Mucosa of descending colon (tissue), 3 donors: Measurements from ENCODE around the gene PUS3. TPM values are rescaled to one million over a fixed set of nuclear protein-coding genes. Genes with fewer than 3 reads are reported as not detected.

Experiments
- ATAC-seq: fragments of 200-7000 bp; cut with Tn5 transposase; one replicate; pipeline ENCODE4 v1.9.1; 2020; ENCODE audit warnings: mild to moderate bottlenecking, moderate library complexity
- DNase-seq, 3 donors: peaks; one replicate each; pipeline ENCODE4 v3.0.0-alpha.2; 2020
- H3K36me3 ChIP-seq: fragments of 200-600 bp; one replicate; pipeline ENCODE4 v1.8.0; 2021; ENCODE audit warnings: low read depth, mild to moderate bottlenecking
- H3K4me1 ChIP-seq: fragments of 200-600 bp; one replicate; pipeline ENCODE4 v1.8.0; 2021; ENCODE audit warnings: low read depth, mild to moderate bottlenecking
- H3K4me3 ChIP-seq: fragments of 200-600 bp; one replicate; pipeline ENCODE4 v1.8.0; 2021; ENCODE audit warnings: mild to moderate bottlenecking
- H3K9me3 ChIP-seq: fragments of 200-600 bp; one replicate; pipeline ENCODE4 v1.8.0; 2021; ENCODE audit warnings: mild to moderate bottlenecking
- intact Hi-C, 2 donors: fragments of 100-400 bp; cut with DNase I in 1 of 2; cut with micrococcal nuclease in 1 of 2; formaldehyde crosslinking; loops; one replicate each; pipeline versions ENCODE4 v1.11.0 to v1.11.1; 2022; cut with DNase I, micrococcal nuclease
- total RNA-seq, 3 donors: library from RNA; stranded (reverse); fragmentation: NEBNext Ultra II Directional in 2 of 3; extraction: Animal tissue kit (Norgen Biotek cat#: 25700) in 2 of 3; gene quantifications; one replicate each; pipeline versions ENCODE4 v1.2.1 to v1.2.4, GENCODE V29; 2021 to 2023
- TF ChIP-seq, protein P1 (sequence below): fragments of 200-600 bp; IDR thresholded peaks from one replicate; pipeline ENCODE4 v1.8.0; 2022; ENCODE audit warnings: antibody characterized with exemption, mild to moderate bottlenecking
- donor health status: DM: no; HTN: no; CAD: no; lungs with moderate emphysema.
- donor health status: DM: no; HTN: no; CAD: no.
- donor health status: DM: no; HTN: yes; CAD: no.

PUS3 gene
- total RNA-seq, 3 donors from 2014 or later: 5.4 to 13.0 (median 7.6) TPM

DNA sequence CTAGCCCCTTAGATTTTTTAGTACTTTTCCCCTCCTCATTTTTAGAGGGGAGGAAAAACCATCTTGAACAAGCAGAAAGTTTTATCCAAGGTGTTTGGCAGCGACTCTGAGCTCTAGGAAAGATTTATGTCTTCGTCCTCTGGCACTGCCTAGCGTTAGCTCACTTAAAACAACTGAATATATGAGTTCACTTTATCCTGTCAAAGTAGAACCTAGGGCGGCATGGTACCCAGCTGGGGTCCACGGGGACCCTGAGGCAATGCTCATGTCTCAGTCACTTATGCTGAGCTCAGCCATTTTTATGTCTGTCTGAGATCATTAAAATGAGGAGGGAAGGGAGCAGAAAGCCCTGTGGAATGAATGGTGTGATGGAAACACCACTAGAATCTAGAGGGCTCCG lies 28.7 kb upstream of the PUS3 start:
- TF ChIP-seq, protein P1, sequence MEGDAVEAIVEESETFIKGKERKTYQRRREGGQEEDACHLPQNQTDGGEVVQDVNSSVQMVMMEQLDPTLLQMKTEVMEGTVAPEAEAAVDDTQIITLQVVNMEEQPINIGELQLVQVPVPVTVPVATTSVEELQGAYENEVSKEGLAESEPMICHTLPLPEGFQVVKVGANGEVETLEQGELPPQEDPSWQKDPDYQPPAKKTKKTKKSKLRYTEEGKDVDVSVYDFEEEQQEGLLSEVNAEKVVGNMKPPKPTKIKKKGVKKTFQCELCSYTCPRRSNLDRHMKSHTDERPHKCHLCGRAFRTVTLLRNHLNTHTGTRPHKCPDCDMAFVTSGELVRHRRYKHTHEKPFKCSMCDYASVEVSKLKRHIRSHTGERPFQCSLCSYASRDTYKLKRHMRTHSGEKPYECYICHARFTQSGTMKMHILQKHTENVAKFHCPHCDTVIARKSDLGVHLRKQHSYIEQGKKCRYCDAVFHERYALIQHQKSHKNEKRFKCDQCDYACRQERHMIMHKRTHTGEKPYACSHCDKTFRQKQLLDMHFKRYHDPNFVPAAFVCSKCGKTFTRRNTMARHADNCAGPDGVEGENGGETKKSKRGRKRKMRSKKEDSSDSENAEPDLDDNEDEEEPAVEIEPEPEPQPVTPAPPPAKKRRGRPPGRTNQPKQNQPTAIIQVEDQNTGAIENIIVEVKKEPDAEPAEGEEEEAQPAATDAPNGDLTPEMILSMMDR: no peak
- no peak for ATAC-seq
- DNase-seq: no peak

GRCh38 chr11:125931116-125931515 lies 28.1 kb upstream of the PUS3 start:
- DNase-seq: no peak
- intact Hi-C loops: no loop called here
- Histone ChIP-seq H3K4me1 (no peaks in the 10 kb centered on the region), H3K36me3 (no peaks in the 10 kb centered on the region), H3K4me3 (no peak overlapping the region), H3K9me3 (no peaks in the 10 kb centered on the region)
- ATAC-seq: no peak
- TF ChIP-seq, protein P1: no peak

More for the DNA sequence above, 28.7 kb upstream of the PUS3 start:
- intact Hi-C loops: no loop called here
- Histone ChIP-seq H3K4me3 (no peak overlapping the region), H3K4me1 (no peaks in the 10 kb centered on the region), H3K36me3 (no peaks in the 10 kb centered on the region), H3K9me3 (no peaks in the 10 kb centered on the region)

- Histone ChIP-seq H3K9me3 (no peaks in the 10 kb centered on the region), H3K36me3 (no peaks in the 10 kb centered on the region), H3K4me3 (no peak overlapping the region), H3K4me1 (no peaks in the 10 kb centered on the region)
- TF ChIP-seq, protein P1: no peak
- intact Hi-C loops: no loop called here
- no peak for DNase-seq
- ATAC-seq: no peak
Observed at GRCh38 chr11:125930076-125930450, 27.1 kb upstream of the PUS3 start.

GRCh38 chr11:125929445-125930075 lies 26.6 kb upstream of the PUS3 start:
- ATAC-seq: no peak
- intact Hi-C loops: no loop called here

DNA sequence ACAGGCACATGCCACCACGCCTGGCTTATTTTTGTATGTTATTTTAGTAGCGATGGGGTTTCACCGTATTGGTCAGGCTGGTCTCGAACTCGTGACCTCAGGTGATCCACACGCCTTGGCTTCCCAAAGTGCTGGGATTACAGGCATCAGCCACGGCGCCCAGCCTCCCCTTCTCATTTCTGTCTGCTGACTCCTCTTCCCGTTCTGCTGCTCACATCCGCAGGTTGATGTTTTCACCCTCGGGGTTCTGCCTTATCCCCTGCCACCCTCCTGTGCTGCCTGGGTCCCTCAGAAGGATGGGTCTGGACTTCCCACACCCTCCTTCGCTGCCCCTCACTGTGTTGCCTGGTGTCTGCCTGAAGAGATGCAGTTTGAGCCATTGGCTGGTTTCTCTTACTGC lies 23.7 kb upstream of the PUS3 start:
- TF ChIP-seq, protein P1: no peak
- H3K9me3 ChIP-seq: no peaks in the 10 kb centered on the region
- no peaks in the 10 kb centered on the region for H3K36me3 ChIP-seq
- no peak overlapping the region for H3K4me3 ChIP-seq
- peaks cover 4% of the 10 kb centered on the region for H3K4me1 ChIP-seq
- intact Hi-C loops: no loop called here
- DNase-seq (no peak), ATAC-seq (no peak)

More at GRCh38 chr11:125929445-125930075, 26.6 kb upstream of the PUS3 start:
- no peaks in the 10 kb centered on the region for H3K36me3 ChIP-seq
- H3K9me3 ChIP-seq: no peaks in the 10 kb centered on the region
- H3K4me1 ChIP-seq: peaks cover 3% of the 10 kb centered on the region
- no peak for DNase-seq
- TF ChIP-seq, protein P1: no peak
- no peak overlapping the region for H3K4me3 ChIP-seq

DNA sequence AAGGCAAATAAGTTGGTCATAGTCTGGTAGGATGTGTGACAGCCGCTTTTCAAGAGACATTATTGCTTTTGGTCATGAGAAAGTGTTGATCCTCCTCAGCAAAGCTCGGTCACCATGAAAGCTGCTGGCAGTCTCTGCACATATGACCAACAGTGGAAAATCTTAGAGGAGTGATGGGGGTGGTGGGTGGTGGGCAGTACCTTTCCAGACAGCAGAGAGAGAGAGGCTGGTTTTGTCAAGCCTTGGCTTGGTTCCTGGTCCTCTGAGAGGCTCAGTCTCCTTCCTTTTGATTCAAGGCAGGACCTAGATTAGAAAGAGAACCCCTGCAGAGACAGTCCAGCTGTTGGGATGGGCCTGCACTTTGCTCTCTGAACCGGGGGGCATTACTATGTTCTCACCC lies 22.8 kb upstream of the PUS3 start:
- intact Hi-C loops: no loop called here
- DNase-seq (no peak), ATAC-seq (no peak)
- Histone ChIP-seq H3K4me3 (no peak overlapping the region), H3K4me1 (peaks cover 7% of the 10 kb centered on the region), H3K36me3 (no peaks in the 10 kb centered on the region), H3K9me3 (no peaks in the 10 kb centered on the region)
- TF ChIP-seq, protein P1: no peak
